ENCODE measurements around the gene TIMD4. TPM values are rescaled to one million over a fixed set of nuclear protein-coding genes. Genes with fewer than 3 reads are reported as not detected.

Gene TIMD4
- total RNA-seq, 2 donors from 2014 or later, result 7.6 TPM; not detected in 1

GRCh38 chr5:156913719-156914370, 49.2 kb downstream of the TIMD4 start:
- DNase-seq (ENCODE audit: low spot score) (no peak), ATAC-seq (ENCODE audit: insufficient number of reproducible peaks, low FRiP score, low read depth) (no peak)
- no peak overlapping the region for H3K27ac ChIP-seq
- H3K4me1 ChIP-seq (ENCODE audit: control insufficient read depth in 1 of 2, low read depth in 2 of 2), result no peaks in the 10 kb centered on the region
- no peaks in the 10 kb centered on the region for H3K36me3 ChIP-seq
- no peaks in the 10 kb centered on the region for H3K9me3 ChIP-seq
- TF ChIP-seq CTCF (IDR thresholded peaks at IDR 0.05), result no peak
- no peaks in the 10 kb centered on the region for H3K27me3 ChIP-seq (replicated peaks; ENCODE audit: insufficient read depth)
- H3K4me3 ChIP-seq, result no peak overlapping the region

GRCh38 chr5:156913355-156913718, 49.7 kb downstream of the TIMD4 start:
- Histone ChIP-seq H3K36me3 (no peaks in the 10 kb centered on the region), H3K27me3 (replicated peaks; ENCODE audit: insufficient read depth) (no peaks in the 10 kb centered on the region), H3K9me3 (no peaks in the 10 kb centered on the region), H3K4me1 (ENCODE audit: control insufficient read depth in 1 of 2, low read depth in 2 of 2) (no peaks in the 10 kb centered on the region), H3K27ac (no peak overlapping the region), H3K4me3 (no peak overlapping the region)
- TF ChIP-seq CTCF (IDR thresholded peaks at IDR 0.05), result no peak
- no peak for ATAC-seq (ENCODE audit: insufficient number of reproducible peaks, low FRiP score, low read depth)
- DNase-seq (ENCODE audit: low spot score), result no peak

- ATAC-seq (ENCODE audit: insufficient number of reproducible peaks, low FRiP score, low read depth) (no peak), DNase-seq (ENCODE audit: low spot score) (no peak)
- no peaks in the 10 kb centered on the region for H3K4me1 ChIP-seq (ENCODE audit: control insufficient read depth in 1 of 2, low read depth in 2 of 2)
- H3K4me3 ChIP-seq, result no peak overlapping the region
- no peaks in the 10 kb centered on the region for H3K9me3 ChIP-seq
- H3K27me3 ChIP-seq (replicated peaks; ENCODE audit: insufficient read depth), result no peaks in the 10 kb centered on the region
- H3K36me3 ChIP-seq, result no peaks in the 10 kb centered on the region
- no peak overlapping the region for H3K27ac ChIP-seq
- no peak for TF ChIP-seq CTCF (IDR thresholded peaks at IDR 0.05)
Measured at GRCh38 chr5:156912869-156913268, 50.2 kb downstream of the TIMD4 start.

GRCh38 chr5:156909180-156909579, 53.8 kb downstream of the TIMD4 start:
- no peaks in the 10 kb centered on the region for H3K4me1 ChIP-seq (ENCODE audit: control insufficient read depth in 1 of 2, low read depth in 2 of 2)
- no peak for TF ChIP-seq CTCF (IDR thresholded peaks at IDR 0.05)
- no peak overlapping the region for H3K4me3 ChIP-seq
- no peak for ATAC-seq (ENCODE audit: insufficient number of reproducible peaks, low FRiP score, low read depth)
- no peaks in the 10 kb centered on the region for H3K9me3 ChIP-seq
- H3K36me3 ChIP-seq, result no peaks in the 10 kb centered on the region
- no peaks in the 10 kb centered on the region for H3K27me3 ChIP-seq (replicated peaks; ENCODE audit: insufficient read depth)
- DNase-seq (ENCODE audit: low spot score), result no peak
- H3K27ac ChIP-seq, result no peak overlapping the region

GRCh38 chr5:156907667-156908066, 55.4 kb downstream of the TIMD4 start:
- Histone ChIP-seq H3K4me1 (ENCODE audit: control insufficient read depth in 1 of 2, low read depth in 2 of 2) (no peaks in the 10 kb centered on the region), H3K4me3 (no peak overlapping the region), H3K9me3 (no peaks in the 10 kb centered on the region), H3K27me3 (replicated peaks; ENCODE audit: insufficient read depth) (no peaks in the 10 kb centered on the region), H3K27ac (no peak overlapping the region), H3K36me3 (no peaks in the 10 kb centered on the region)
- DNase-seq (ENCODE audit: low spot score) (no peak), ATAC-seq (ENCODE audit: insufficient number of reproducible peaks, low FRiP score, low read depth) (no peak)
- TF ChIP-seq CTCF (IDR thresholded peaks at IDR 0.05), result no peak

Data from thoracic aorta (tissue), 2 donors.